Stimulated activated CD4-positive, alpha-beta T cell treated with anti-CD3 and anti-CD28 coated beads, Interleukin-1b, Interleukin-23, amount 100 ng/mL, for 24 hours (primary cell): ENCODE data around the gene TAF11L10.
"Not testable (repeated sequence)": the region's sequence is repeated elsewhere in the genome, so short reads cannot be mapped to it uniquely, and the experiment has no call there.

Source experiments
- DNase-seq, 4 experiments: peaks; one replicate each; pipeline ENCODE4 v3.0.0-alpha.2; 2020; ENCODE audit warnings: low read depth in 4 of 4, low spot score in 1 of 4

TAF11L10 gene

DNA sequence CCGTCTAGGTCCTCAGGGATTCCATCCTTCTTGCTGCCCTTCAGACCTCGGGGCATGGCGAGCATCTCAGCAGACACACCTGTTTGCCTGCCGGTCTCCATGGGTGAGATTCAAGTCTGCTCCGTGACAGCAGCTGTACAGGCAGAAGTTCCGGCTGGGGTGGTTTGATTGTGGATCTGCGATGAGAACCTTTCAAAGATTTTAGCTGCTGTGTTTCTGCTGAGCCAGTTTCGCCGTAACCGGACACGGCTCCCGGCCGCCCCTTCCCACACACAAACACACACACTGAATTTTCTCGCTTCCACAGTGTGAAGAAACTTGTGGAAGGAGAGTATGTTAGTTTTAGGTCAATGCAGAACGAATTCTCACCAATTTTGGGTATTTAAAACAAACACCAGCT lies at the start of gene TAF11L10:
TAF11L10 (minus strand) TSS at position 101 of the 400 bp plus-strand sequence.
- not testable (repeated sequence) for DNase-seq

DNA sequence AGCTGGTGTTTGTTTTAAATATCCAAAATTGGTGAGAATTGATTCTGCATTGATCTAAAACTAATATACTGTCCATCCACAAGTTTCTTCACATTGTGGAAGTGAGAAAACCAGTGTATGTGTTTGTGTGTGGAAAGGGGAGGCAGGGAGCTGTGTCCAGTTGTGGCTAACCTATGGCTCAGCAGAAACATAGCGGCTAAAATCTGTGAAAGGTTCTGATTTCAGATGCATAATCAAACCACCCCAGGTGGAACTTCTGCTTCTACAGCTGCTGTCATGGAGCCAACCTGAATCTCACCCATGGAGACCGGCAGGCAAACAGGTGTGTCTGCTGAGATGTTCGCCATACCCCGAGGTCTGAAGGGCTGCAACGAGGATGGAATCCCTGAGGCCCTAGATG lies 36.5 kb upstream of the TAF11L10 start, which contains the start of gene TAF11L14:
TAF11L14 (plus strand) TSS at position 301 of the 400 bp plus-strand sequence.
- no peak for DNase-seq

DNA sequence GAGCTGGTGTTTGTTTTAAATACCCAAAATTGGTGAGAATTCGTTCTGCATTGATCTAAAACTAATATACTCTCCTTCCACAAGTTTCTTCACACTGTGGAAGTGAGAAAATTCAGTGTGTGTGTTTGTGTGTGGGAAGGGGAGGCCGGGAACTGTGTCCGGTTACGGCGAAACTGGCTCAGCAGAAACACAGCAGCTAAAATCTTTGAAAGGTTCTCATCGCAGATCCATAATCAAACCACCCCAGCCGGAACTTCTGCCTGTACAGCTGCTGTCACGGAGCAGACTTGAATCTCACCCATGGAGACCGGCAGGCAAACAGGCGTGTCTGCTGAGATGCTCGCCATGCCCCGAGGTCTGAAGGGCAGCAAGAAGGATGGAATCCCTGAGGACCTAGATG lies 34.2 kb upstream of the TAF11L10 start, which contains the start of gene TAF11L13:
TAF11L13 (plus strand) TSS at position 301 of the 400 bp plus-strand sequence.
- not testable (repeated sequence) for DNase-seq

DNA sequence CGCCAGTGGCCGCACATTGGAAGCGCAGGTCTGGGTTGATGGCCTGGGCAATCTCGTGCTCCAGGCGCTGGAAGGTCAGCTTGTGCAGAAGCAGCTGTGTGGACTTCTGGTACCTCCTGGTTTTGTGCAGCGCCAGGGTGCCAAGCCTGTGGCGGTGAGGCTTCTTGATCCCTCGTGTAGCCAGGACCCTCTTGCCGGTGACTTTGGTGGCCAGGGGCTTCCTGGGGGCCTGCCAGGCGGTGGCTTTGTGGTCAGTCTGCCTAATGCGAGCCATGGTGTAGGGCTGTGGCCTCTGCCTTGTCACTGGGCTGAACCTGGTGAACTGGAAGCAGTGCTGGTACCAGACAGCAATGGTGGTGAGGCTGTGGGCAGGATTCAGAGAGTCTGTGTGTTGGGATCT lies 28.1 kb upstream of the TAF11L10 start:
- no peak for DNase-seq

DNA sequence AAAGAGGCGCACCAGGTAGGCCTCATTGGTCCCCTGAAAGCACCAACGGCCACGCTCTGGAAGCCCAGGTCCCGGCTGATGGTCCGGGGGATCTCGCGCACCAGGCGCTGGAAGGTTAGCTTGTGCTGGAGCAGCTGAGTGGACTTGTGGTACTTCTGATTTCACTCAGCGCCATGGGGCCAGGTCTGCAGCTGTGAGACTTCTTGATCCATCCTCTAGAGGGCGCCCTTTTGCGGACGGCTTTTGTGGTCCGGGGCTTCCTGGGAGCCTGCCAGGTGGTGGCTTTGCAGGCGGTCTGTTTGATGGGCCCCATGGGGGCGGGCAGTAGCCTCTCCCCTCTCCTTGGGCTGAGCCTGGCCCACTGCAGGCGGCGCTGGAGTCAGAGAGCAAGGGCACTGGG lies 23.0 kb upstream of the TAF11L10 start:
- DNase-seq: no peak

DNA sequence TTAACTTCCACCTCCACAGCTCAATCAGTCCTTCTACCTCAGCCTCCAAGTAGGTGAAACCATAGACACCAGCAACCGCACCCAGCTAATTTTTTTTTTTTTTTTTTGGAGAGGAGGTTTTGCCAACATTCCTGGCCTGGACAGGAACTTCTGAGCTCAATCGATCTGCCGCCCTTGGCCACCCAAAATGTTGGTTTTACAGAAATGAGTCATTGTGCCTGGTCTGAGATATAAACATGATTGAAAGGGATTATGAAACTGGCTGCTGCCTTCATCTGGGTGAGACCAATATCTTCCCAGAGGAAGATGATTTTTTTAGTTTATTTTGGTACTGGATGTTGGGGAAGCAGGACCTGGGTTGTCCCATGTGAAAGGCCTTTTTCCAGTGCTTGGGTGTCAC lies 21.7 kb upstream of the TAF11L10 start:
- no peak for DNase-seq

DNA sequence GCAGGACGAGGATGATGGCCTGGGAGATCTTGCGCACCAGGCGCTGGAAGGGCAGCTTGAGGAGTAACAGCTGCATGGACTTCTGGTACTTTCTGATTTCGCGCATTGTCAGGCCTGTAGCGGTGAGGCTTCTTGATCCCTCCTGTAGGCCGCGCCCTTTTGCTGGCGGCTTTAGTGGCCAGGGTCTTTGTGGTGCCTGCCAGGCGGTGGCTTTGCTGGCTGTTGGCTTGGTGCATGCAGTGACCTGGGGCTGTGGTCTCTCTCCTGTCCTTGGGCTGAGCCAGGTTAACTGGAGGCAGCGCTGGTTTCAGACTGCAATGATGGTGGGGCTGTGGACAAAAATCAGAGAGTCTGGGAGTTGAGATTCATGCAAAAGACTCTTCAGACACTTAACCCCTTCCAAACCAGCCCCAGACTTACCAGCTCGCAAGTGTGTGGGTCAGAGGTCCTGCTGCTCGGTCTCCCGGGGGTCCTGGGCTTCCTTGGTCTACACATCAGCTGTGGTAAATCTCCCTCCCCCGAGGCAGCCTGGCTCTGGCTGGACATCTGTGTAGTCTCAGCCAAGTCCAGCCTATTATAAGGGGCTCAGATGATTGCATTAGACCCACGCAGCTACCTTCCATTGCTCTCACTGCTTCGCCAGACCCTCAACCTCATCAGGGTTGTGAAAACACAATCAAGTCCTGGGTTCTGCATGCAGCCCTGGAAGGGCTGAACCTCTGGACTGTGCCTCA lies 17.4 kb upstream of the TAF11L10 start:
- DNase-seq: no peak

DNA sequence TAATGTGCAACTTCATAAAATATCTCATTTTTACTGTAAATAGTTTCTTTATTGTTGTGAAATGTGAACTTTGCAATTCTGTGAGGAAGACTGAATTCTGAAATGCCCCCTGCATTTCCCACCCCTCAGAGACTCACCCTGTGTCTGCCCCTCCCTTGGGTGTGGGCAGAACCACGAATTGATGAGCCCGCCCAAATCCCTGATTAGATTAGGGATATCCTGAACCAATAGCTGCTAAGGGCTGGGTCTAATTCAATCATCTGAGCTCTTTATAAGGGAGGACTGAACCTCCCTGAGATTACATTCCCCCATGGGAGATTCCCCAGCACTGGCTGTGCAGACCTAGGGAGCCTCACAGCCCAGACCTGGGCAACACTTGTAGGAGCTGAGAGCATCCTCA lies 12.5 kb upstream of the TAF11L10 start, which contains the start of gene TAF11L12:
TAF11L12 (plus strand) TSS at position 301 of the 400 bp plus-strand sequence.
- not testable (repeated sequence) for DNase-seq

DNA sequence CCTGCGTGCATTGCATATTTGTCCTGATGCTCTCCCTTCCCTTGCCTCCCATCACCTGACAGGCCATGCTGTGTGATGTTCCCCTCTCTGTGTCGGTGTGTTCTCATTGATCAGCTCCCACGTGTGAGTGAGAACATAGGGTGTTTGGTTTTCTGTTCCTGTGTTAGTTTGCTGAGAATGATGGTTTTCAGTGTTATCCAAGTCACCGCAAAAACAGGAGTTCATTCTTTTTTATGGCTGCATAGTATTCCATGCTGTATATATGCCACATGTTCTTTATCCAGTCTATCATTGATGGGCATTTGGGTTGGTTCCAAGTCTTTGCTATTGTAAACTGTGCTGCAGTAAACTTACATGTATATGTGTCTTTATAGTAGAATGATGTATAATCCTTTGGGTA lies 9.8 kb upstream of the TAF11L10 start:
- not testable (repeated sequence) for DNase-seq

DNA sequence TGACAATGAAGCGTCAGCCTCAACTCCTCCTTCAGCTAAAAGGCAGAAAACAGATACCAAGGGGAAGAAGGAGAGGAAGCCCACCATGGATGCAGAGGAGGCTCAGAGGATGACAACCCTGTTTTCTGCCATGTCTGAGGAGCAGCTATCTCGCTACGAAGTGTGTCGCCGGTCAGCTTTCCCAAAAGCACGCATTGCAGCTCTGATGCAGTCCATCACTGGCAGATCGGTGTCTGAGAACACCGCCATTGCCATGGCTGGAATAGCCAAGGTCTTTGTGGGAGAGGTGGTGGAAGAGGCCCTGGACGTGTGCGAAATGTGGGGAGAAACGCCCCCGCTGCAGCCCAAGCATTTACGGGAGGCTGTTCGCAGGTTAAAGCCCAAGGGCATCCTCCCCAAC lies 7.3 kb upstream of the TAF11L10 start:
- no peak for DNase-seq

DNA sequence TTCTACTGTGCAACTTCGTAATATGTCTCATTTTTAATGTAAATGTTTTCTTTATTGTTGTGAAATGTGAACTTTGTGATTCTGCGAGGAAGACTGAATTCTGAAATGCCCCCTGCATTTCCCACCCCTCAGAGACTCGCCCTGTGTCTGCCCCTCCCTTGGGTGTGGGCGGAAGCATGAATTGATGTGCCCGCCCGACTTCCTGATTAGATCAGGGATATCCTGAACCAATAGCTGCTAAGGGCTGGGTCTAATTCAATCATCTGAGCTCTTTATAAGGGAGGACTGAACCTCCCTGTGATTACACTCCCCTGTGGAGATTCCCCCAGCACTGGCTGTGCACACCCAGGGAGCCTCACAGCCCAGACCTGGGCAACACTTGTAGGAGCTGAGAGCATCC lies 6.3 kb upstream of the TAF11L10 start, which contains the start of gene TAF11L11:
TAF11L11 (plus strand) TSS at position 304 of the 400 bp plus-strand sequence.
- not testable (repeated sequence) for DNase-seq

DNA sequence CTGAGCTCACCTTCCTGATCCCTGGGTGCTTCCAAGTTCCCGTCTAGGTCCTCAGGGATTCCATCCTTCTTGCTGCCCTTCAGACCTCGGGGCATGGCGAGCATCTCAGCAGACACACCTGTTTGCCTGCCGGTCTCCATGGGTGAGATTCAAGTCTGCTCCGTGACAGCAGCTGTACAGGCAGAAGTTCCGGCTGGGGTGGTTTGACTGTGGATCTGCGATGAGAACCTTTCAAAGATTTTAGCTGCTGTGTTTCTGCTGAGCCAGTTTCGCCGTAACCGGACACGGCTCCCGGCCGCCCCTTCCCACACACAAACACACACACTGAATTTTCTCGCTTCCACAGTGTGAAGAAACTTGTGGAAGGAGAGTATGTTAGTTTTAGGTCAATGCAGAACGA lies 3.4 kb downstream of the TAF11L10 start, which contains the start of gene TAF11L9:
TAF11L9 (minus strand) TSS at position 140 of the 400 bp plus-strand sequence.
- not testable (repeated sequence) for DNase-seq

DNA sequence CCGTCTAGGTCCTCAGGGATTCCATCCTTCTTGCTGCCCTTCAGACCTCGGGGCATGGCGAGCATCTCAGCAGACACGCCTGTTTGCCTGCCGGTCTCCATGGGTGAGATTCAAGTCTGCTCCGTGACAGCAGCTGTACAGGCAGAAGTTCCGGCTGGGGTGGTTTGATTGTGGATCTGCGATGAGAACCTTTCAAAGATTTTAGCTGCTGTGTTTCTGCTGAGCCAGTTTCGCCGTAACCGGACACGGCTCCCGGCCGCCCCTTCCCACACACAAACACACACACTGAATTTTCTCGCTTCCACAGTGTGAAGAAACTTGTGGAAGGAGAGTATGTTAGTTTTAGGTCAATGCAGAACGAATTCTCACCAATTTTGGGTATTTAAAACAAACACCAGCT lies 6.8 kb downstream of the TAF11L10 start, which contains the start of gene TAF11L8:
TAF11L8 (minus strand) TSS at position 101 of the 400 bp plus-strand sequence.
- DNase-seq: not testable (repeated sequence)

DNA sequence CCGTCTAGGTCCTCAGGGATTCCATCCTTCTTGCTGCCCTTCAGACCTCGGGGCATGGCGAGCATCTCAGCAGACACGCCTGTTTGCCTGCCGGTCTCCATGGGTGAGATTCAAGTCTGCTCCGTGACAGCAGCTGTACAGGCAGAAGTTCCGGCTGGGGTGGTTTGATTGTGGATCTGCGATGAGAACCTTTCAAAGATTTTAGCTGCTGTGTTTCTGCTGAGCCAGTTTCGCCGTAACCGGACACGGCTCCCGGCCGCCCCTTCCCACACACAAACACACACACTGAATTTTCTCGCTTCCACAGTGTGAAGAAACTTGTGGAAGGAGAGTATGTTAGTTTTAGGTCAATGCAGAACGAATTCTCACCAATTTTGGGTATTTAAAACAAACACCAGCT lies 12.0 kb downstream of the TAF11L10 start, which contains the start of gene TAF11L7:
TAF11L7 (minus strand) TSS at position 101 of the 400 bp plus-strand sequence.
- DNase-seq: not testable (repeated sequence)
